Uterus (tissue), 2 donors: ENCODE measurements around the gene SPIRE1.

ENCODE experiments used
- CTCF ChIP-seq, 4 experiments: fragments of 200-600 bp in 2 of 4; fragments of 450-650 bp in 2 of 4; sonication (generic) in 2 of 4; IDR thresholded peaks; one replicate each; pipeline ENCODE4 v1.5.1; 2016 to 2019; ENCODE audit warnings: antibody characterized with exemption in 4 of 4, mild to moderate bottlenecking in 2 of 4, moderate library complexity in 1 of 4
- POLR2A ChIP-seq, 2 donors: fragments of 450-650 bp; IDR thresholded peaks; one replicate each; pipeline ENCODE4 v1.6.1; 2016; ENCODE audit warnings: antibody characterized with exemption in 2 of 2, mild to moderate bottlenecking in 1 of 2, moderate library complexity in 1 of 2

DNA sequence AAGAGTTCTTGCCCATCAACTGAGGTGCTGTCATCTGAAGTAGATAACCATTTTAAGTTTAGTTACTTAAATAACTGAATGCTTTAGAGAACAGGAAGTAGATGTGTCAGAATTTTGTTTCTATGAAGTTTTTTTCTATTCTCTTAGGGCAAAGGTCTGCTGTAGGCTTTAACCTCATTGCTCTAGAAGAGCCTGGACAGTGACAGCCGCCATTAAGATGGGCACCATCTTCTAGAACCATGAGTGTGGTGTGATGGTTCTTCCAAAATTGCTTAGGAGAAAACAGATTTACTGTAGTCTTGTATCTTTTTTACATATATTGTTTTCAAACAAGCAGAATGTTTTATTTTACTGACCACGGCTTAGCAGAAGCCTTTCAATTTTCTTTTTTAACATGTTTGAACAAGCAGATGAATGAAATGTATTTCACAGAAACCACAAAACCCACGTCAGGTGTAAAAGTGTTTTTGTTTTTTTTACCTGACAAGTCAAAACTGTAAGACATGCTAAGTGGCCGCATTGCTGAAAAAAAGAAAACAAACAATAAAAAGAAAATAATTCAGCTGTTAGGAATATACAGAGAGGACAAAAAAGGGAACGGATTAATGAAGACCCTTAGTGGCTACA is 172.3 kb downstream of the SPIRE1 start:
- no peak for TF ChIP-seq CTCF (IDR thresholded peaks at IDR 0.05)
- no peak for TF ChIP-seq POLR2A (IDR thresholded peaks at IDR 0.05)
